IMR-90 (cell line): ENCODE data around the gene RALGAPA1. TPM values are rescaled to one million over a fixed set of nuclear protein-coding genes. Genes with fewer than 3 reads are reported as not detected.

Experiments used
- ATAC-seq: fragments of 200-7000 bp; cut with Tn5 transposase; 2 replicates; pipeline ENCODE4 v1.9.1; 2020; ENCODE audit warnings: low read depth, mild to moderate bottlenecking, moderate library complexity
- BruUV-seq: library from RNA; stranded (reverse); fragments of 400-500 nt; replicated peaks from 2 replicates; lab custom pipeline; 2021; lab: Mats Ljungman, UMichigan
- CTCF ChIA-PET: fragments of 300-600 bp; formaldehyde crosslinking; extraction: SDS; loops from one replicate; lab custom pipeline; 2021; ENCODE audit warnings: antibody characterized with exemption; lab: Yijun Ruan, JAX
- POLR2A ChIA-PET: fragments of 300-600 bp; sonication (Branson Sonifier 250); formaldehyde crosslinking; loops from one replicate; lab custom pipeline; 2022; ENCODE audit warnings: antibody characterized with exemption; ENCODE audit not compliant: unreplicated experiment; lab: Charles Lee
- DNase-seq: peaks from one replicate; pipeline ENCODE4 v3.0.0; 2013
- H2AFZ ChIP-seq: replicated peaks from 2 replicates; pipeline ENCODE3; 2013; ENCODE audit warnings: low read length, mild to moderate bottlenecking; ENCODE audit not compliant: poor library complexity
- H2AK5ac ChIP-seq: 2 replicates; pipeline ENCODE4 v1.6.1; 2013; ENCODE audit warnings: low read depth, low read length, inconsistent platforms
- H2AK9ac ChIP-seq: replicated peaks from 2 replicates; pipeline ENCODE3; 2013; ENCODE audit warnings: mild to moderate bottlenecking, low read depth, low read length, moderate library complexity; ENCODE audit not compliant: poor library complexity
- H2BK120ac ChIP-seq: 2 replicates; pipeline ENCODE4 v1.6.1; 2013; ENCODE audit warnings: low read depth, low read length, inconsistent platforms
- H2BK15ac ChIP-seq: 3 replicates; pipeline ENCODE4 v1.6.1; 2013; ENCODE audit warnings: low read depth, low read length, inconsistent platforms
- H2BK20ac ChIP-seq: 2 replicates; pipeline ENCODE4 v1.6.1; 2013; ENCODE audit warnings: low read depth, mild to moderate bottlenecking, inconsistent platforms, low read length, moderate library complexity
- H2BK5ac ChIP-seq: 2 replicates; pipeline ENCODE4 v1.6.1; 2013; ENCODE audit warnings: mild to moderate bottlenecking, low read depth, low read length, inconsistent platforms; ENCODE audit not compliant: poor library complexity, severe bottlenecking
- H3K14ac ChIP-seq: replicated peaks from 2 replicates; pipeline ENCODE4 v1.6.1; 2013; ENCODE audit warnings: low read depth, low read length, inconsistent platforms
- H3K18ac ChIP-seq: 2 replicates; pipeline ENCODE4 v1.6.1; 2013; ENCODE audit warnings: low read depth, low read length, control low read depth
- H3K23ac ChIP-seq: 2 replicates; pipeline ENCODE4 v1.6.1; 2013; ENCODE audit warnings: low read depth, low read length, inconsistent platforms
- H3K27ac ChIP-seq: 2 replicates; pipeline ENCODE4 v1.5.1; 2013; ENCODE audit warnings: mild to moderate bottlenecking, control low read depth, low read length; ENCODE audit not compliant: insufficient read depth
- H3K27me3 ChIP-seq: 2 replicates; pipeline ENCODE4 v1.6.1; 2013; ENCODE audit warnings: low read length; ENCODE audit not compliant: control insufficient read depth, insufficient read depth
- H3K36me3 ChIP-seq: 2 replicates; pipeline ENCODE4 v1.6.1; 2013; ENCODE audit warnings: low read length, mixed read lengths; ENCODE audit not compliant: control insufficient read depth, insufficient read depth
- H3K4ac ChIP-seq: 2 replicates; pipeline ENCODE4 v1.6.1; 2013; ENCODE audit warnings: low read depth, low read length, inconsistent platforms
- H3K4me1 ChIP-seq: 2 replicates; pipeline ENCODE4 v1.6.1; 2013; ENCODE audit warnings: low read length, mixed read lengths; ENCODE audit not compliant: control insufficient read depth, insufficient read depth
- H3K4me2 ChIP-seq: 2 replicates; pipeline ENCODE4 v1.6.1; 2013; ENCODE audit warnings: low read depth, mild to moderate bottlenecking, control low read depth, low read length, moderate library complexity
- H3K4me3 ChIP-seq: 2 replicates; pipeline ENCODE4 v1.5.1; 2013; ENCODE audit warnings: low read depth, mild to moderate bottlenecking, control low read depth, low read length, moderate library complexity; ENCODE audit not compliant: insufficient read depth
- H3K56ac ChIP-seq: 2 replicates; pipeline ENCODE4 v1.6.1; 2013; ENCODE audit warnings: low read length, inconsistent platforms; ENCODE audit not compliant: insufficient read depth; ENCODE audit errors: extremely low read depth
- H3K79me1 ChIP-seq, 2 experiments: 2 replicates each; pipeline ENCODE4 v1.6.1; 2013; ENCODE audit warnings: low read length in 2 of 2, inconsistent platforms in 1 of 2, low read depth in 1 of 2
- H3K9ac ChIP-seq: 2 replicates; pipeline ENCODE4 v1.6.1; 2013; ENCODE audit warnings: low read depth, low read length, control low read depth
- H3K9me1 ChIP-seq: 2 replicates; pipeline ENCODE4 v1.6.1; 2013; ENCODE audit warnings: low read length, inconsistent platforms; ENCODE audit not compliant: insufficient read depth
- H3K9me3 ChIP-seq: 2 replicates; pipeline ENCODE4 v1.6.1; 2013; ENCODE audit warnings: low read length; ENCODE audit not compliant: control insufficient read depth, insufficient read depth
- H4K20me1 ChIP-seq: 2 replicates; pipeline ENCODE4 v1.6.1; 2013; ENCODE audit warnings: low read length, inconsistent platforms; ENCODE audit not compliant: insufficient read depth
- H4K5ac ChIP-seq: 2 replicates; pipeline ENCODE4 v1.6.1; 2013; ENCODE audit warnings: mild to moderate bottlenecking, low read depth, low read length, control low read depth
- H4K8ac ChIP-seq, 2 experiments: 2 replicates each; pipeline ENCODE4 v1.6.1; 2013; ENCODE audit warnings: low read depth in 2 of 2, low read length in 2 of 2, control low read depth in 1 of 2, inconsistent platforms in 1 of 2
- H4K91ac ChIP-seq: 2 replicates; pipeline ENCODE4 v1.6.1; 2013; ENCODE audit warnings: low read depth, low read length, inconsistent platforms; ENCODE audit not compliant: insufficient read depth
- BHLHE40 ChIP-seq: fragments of 150-350 bp; IDR thresholded peaks from 2 replicates; pipeline ENCODE4 v1.6.1; 2016; ENCODE audit warnings: mild to moderate bottlenecking, low read depth, low read length
- CEBPB ChIP-seq: IDR thresholded peaks from 2 replicates; pipeline ENCODE4 v1.6.1; 2012; ENCODE audit warnings: low read depth, low read length, improper control_type of control experiment
- CHD1 ChIP-seq: IDR thresholded peaks from 2 replicates; pipeline ENCODE4 v1.6.1; 2012; ENCODE audit warnings: low read depth, low read length, improper control_type of control experiment
- ELK1 ChIP-seq: fragments of 150-350 bp; IDR thresholded peaks from 2 replicates; pipeline ENCODE4 v1.6.1; 2016; ENCODE audit warnings: low read depth, mild to moderate bottlenecking, low read length, moderate library complexity, borderline replicate concordance
- FOS ChIP-seq: fragments of 150-350 bp; IDR thresholded peaks from 2 replicates; pipeline ENCODE4 v1.6.1; 2016; ENCODE audit warnings: low read depth, low read length
- MAFK ChIP-seq: IDR thresholded peaks from 2 replicates; pipeline ENCODE4 v1.6.1; 2012; ENCODE audit warnings: low read depth, low read length, improper control_type of control experiment
- MAZ ChIP-seq: IDR thresholded peaks from 2 replicates; pipeline ENCODE4 v1.6.1; 2012; ENCODE audit warnings: low read depth, mild to moderate bottlenecking, low read length, improper control_type of control experiment, moderate library complexity, borderline replicate concordance
- MXI1 ChIP-seq: IDR thresholded peaks from 2 replicates; pipeline ENCODE4 v1.6.1; 2012; ENCODE audit warnings: low read depth, mild to moderate bottlenecking, low read length, moderate library complexity, borderline replicate concordance
- NFE2L2 ChIP-seq: fragments of 150-350 bp; IDR thresholded peaks from 2 replicates; pipeline ENCODE4 v1.6.1; 2016; ENCODE audit warnings: low read depth, mild to moderate bottlenecking, low read length
- POLR2A ChIP-seq: IDR thresholded peaks from 2 replicates; pipeline ENCODE4 v1.6.1; 2012; ENCODE audit warnings: mild to moderate bottlenecking, low read depth, low read length
- RAD21 ChIP-seq: IDR thresholded peaks from 2 replicates; pipeline ENCODE4 v1.6.1; 2012; ENCODE audit warnings: low read length, improper control_type of control experiment
- RCOR1 ChIP-seq: IDR thresholded peaks from 2 replicates; pipeline ENCODE4 v1.6.1; 2012; ENCODE audit warnings: mild to moderate bottlenecking, low read length, improper control_type of control experiment; ENCODE audit not compliant: insufficient replicate concordance
- RFX5 ChIP-seq: IDR thresholded peaks from 2 replicates; pipeline ENCODE4 v1.8.0; 2012; ENCODE audit warnings: low read depth, mild to moderate bottlenecking, low read length, moderate library complexity
- SMC3 ChIP-seq: fragments of 150-350 bp; IDR thresholded peaks from 2 replicates; pipeline ENCODE4 v1.6.1; 2016; ENCODE audit warnings: low read depth, mild to moderate bottlenecking, antibody characterized with exemption, low read length, moderate library complexity
- WGBS, 2 experiments: methylation state at CpG; one replicate each; pipeline versions ENCODE4 v1.1.5 to v1.1.7; 2013; ENCODE audit warnings: missing lambda C conversion rate in 2 of 2; ENCODE audit not compliant: insufficient read length in 1 of 2; ENCODE audit errors: extremely low coverage in 2 of 2; 5-methylcytosine and 5-hydroxymethylcytosine counted together
- dilution Hi-C: fragments of 300-500 bp; cut with HindIII; formaldehyde crosslinking; loops from one replicate; pipeline ENCODE4 v1.14.3; 2018; ENCODE audit warnings: low sequenced_read_pairs; ENCODE audit not compliant: unreplicated experiment
- in situ Hi-C: fragments of 300-500 bp; cut with MboI; formaldehyde crosslinking; loops from 3 replicates; pipeline ENCODE4 v1.14.3; 2019; ENCODE audit warnings: low sequenced_read_pairs, inconsistent platforms, mixed read lengths
- intact Hi-C: fragments of 100-400 bp; cut with micrococcal nuclease; formaldehyde crosslinking; loops from 2 replicates; pipeline ENCODE4 v1.10.0; 2022
- polyA plus RNA-seq, 3 experiments: library from polyadenylated mRNA; depleted of rRNA; stranded (reverse); fragments of >200 nt; gene quantifications; 2 replicates each; pipeline ENCODE4 v1.2.3, GENCODE V29; 2012; ENCODE audit warnings: low replicate concordance in 1 of 3
- total RNA-seq: library from RNA; depleted of rRNA; stranded (reverse); fragments of >200 nt; gene quantifications from 2 replicates; pipeline ENCODE4 v1.2.3, GENCODE V29; 2012
- TF ChIP-seq, protein P1 (sequence below): fragments of 150-350 bp; IDR thresholded peaks from 2 replicates; pipeline ENCODE4 v1.6.1; 2017; ENCODE audit warnings: mild to moderate bottlenecking, antibody characterized with exemption, low read length, low read depth
- TF ChIP-seq, protein P2 (sequence below): conservative IDR thresholded peaks from 2 replicates; pipeline ENCODE4 v1.5.1; 2012; ENCODE audit warnings: mild to moderate bottlenecking, low read depth, low read length, improper control_type of control experiment

RALGAPA1 gene
- total and polyA plus RNA-seq, 2 of the 4 experiments (the other 2 are of a cell fraction), result 5.1 to 25.6 TPM

GRCh38 chr14:35571598-35571997, 237.5 kb downstream of the RALGAPA1 start:
- no peak overlapping the region for H2AFZ ChIP-seq
- H3K4me3 ChIP-seq, result no peak overlapping the region
- intact Hi-C loops, result no loop called here
- ChIA-PET CTCF (interaction anchor here (0.6 kb wide), 1 partner anchor 10 kb away, joined by 4 read pairs; no protein-coding TSS in a partner anchor), POLR2A (no interaction called here)
- no peak overlapping the region for H4K91ac ChIP-seq
- DNase-seq (no peak), ATAC-seq (no peak)
- no CpG with 5 or more reads among the region's 8 CpGs for WGBS, 2 experiments
- H3K36me3 ChIP-seq, result no peaks in the 10 kb centered on the region
- BruUV-seq, result no TSS peak
- no peaks in the 10 kb centered on the region for H3K79me1 ChIP-seq
- H2BK120ac ChIP-seq, result no peak overlapping the region
- H2BK5ac ChIP-seq, result no peak overlapping the region
- no peak overlapping the region for H3K27ac ChIP-seq
- no peak overlapping the region for H3K14ac ChIP-seq
- no peak overlapping the region for H3K4ac ChIP-seq
- dilution Hi-C loops, result no loop called here
- no peak overlapping the region for H3K23ac ChIP-seq
- H3K9ac ChIP-seq, result no peak overlapping the region
- no peak overlapping the region for H4K8ac ChIP-seq
- H4K5ac ChIP-seq, result no peak overlapping the region
- no peak overlapping the region for H2AK5ac ChIP-seq
- H2AK9ac ChIP-seq, result no peak overlapping the region
- in situ Hi-C loops, result no loop called here
- TF ChIP-seq CHD1 (no peak), FOS (no peak), MAFK (no peak), RFX5 (no peak), BHLHE40 (no peak), SMC3 (no peak), MXI1 (no peak), RAD21 (no peak), RCOR1 (no peak), ELK1 (no peak), CEBPB (no peak), NFE2L2 (no peak), POLR2A (no peak), MAZ (no peak)
- TF ChIP-seq, protein P1, sequence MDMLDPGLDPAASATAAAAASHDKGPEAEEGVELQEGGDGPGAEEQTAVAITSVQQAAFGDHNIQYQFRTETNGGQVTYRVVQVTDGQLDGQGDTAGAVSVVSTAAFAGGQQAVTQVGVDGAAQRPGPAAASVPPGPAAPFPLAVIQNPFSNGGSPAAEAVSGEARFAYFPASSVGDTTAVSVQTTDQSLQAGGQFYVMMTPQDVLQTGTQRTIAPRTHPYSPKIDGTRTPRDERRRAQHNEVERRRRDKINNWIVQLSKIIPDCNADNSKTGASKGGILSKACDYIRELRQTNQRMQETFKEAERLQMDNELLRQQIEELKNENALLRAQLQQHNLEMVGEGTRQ, result no peak
- TF ChIP-seq, protein P2, sequence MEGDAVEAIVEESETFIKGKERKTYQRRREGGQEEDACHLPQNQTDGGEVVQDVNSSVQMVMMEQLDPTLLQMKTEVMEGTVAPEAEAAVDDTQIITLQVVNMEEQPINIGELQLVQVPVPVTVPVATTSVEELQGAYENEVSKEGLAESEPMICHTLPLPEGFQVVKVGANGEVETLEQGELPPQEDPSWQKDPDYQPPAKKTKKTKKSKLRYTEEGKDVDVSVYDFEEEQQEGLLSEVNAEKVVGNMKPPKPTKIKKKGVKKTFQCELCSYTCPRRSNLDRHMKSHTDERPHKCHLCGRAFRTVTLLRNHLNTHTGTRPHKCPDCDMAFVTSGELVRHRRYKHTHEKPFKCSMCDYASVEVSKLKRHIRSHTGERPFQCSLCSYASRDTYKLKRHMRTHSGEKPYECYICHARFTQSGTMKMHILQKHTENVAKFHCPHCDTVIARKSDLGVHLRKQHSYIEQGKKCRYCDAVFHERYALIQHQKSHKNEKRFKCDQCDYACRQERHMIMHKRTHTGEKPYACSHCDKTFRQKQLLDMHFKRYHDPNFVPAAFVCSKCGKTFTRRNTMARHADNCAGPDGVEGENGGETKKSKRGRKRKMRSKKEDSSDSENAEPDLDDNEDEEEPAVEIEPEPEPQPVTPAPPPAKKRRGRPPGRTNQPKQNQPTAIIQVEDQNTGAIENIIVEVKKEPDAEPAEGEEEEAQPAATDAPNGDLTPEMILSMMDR, result no peak
- H3K9me1 ChIP-seq, result no peaks in the 10 kb centered on the region
- no peak overlapping the region for H3K56ac ChIP-seq
- no peak overlapping the region for H3K18ac ChIP-seq
- H3K4me2 ChIP-seq, result no peak overlapping the region
- no peaks in the 10 kb centered on the region for H3K27me3 ChIP-seq
- H4K20me1 ChIP-seq, result no peaks in the 10 kb centered on the region
- H3K4me1 ChIP-seq, result no peaks in the 10 kb centered on the region
- H2BK20ac ChIP-seq, result no peak overlapping the region
- no peaks in the 10 kb centered on the region for H3K9me3 ChIP-seq
- no peak overlapping the region for H2BK15ac ChIP-seq
